NCI-H1092 treated with DMSO at 0.1 percent for 48 hours (cell line): Measurements from ENCODE around the gene NFE2L2.
"Not testable (repeated sequence)": the region's sequence is repeated elsewhere in the genome, so short reads cannot be mapped to it uniquely, and the experiment has no call there.

Experiments
- DNase-seq: peaks from one replicate; lab custom pipeline; 2025; lab: John Stamatoyannopoulos, UW

The NFE2L2 gene

GRCh38 chr2:177264693-177265587 is at the start of gene NFE2L2:
NFE2L2 (minus strand) TSS chr2:177264727; CDS start chr2:177264576, 151 bp downstream.
- peak; percentile 79 for DNase-seq

DNA sequence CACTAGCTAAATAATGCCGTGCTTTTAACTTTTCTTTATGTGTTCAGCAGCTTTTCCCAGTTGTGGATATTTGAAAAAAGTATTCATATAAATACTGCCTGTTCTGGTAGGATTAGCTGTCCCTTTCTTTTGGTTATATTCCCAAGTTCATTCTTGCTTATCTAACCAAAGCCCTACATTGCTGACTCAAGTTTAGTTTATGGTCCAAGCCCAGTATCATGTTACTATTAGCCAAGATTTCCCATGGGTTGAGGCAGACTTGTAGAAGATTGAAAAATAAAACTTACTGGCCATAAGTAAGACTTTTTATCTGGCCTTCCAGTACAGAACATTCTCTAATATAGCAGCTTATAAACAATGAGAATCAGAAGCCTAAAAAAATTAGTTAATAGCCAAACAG is 49.7 kb upstream of the NFE2L2 start:
- no peak for DNase-seq

- DNase-seq = no peak
Observed at GRCh38 chr2:177313162-177313781, 48.7 kb upstream of the NFE2L2 start.

- DNase-seq = no peak
Observed at GRCh38 chr2:177312562-177312961, 48.0 kb upstream of the NFE2L2 start.

- not testable (repeated sequence) for DNase-seq
Observed at GRCh38 chr2:177309672-177310309, 45.3 kb upstream of the NFE2L2 start.

GRCh38 chr2:177306550-177306949 is 42.0 kb upstream of the NFE2L2 start:
- DNase-seq = no peak

GRCh38 chr2:177303939-177304338 is 39.4 kb upstream of the NFE2L2 start:
- no peak for DNase-seq

- DNase-seq = no peak
Observed at GRCh38 chr2:177302552-177302951, 38.0 kb upstream of the NFE2L2 start.

DNA sequence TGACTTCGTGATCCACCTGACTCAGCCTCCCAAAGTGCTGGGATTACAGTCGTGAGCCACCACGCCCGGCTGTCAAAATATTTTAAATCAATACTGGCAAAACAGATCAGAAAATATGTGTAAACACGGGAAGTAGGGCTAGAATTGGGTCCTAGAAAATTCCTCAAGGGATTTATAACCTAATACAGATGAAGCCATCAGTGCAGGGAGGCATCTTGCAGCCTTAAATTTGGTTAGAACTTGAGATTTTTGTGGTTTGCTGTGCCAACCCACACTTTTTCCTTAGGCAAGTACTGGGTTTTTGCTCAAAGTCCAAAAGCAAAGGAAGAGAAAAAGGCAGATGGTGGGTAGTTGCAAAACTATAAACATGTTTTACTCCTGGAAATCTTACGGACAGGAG is 33.7 kb upstream of the NFE2L2 start:
- DNase-seq = no peak

- DNase-seq = no peak
Observed at GRCh38 chr2:177296040-177296439, 31.5 kb upstream of the NFE2L2 start.

- no peak for DNase-seq
Observed at GRCh38 chr2:177295484-177295883, 31.0 kb upstream of the NFE2L2 start.

GRCh38 chr2:177291701-177292100 is 27.2 kb upstream of the NFE2L2 start:
- no peak for DNase-seq

DNA sequence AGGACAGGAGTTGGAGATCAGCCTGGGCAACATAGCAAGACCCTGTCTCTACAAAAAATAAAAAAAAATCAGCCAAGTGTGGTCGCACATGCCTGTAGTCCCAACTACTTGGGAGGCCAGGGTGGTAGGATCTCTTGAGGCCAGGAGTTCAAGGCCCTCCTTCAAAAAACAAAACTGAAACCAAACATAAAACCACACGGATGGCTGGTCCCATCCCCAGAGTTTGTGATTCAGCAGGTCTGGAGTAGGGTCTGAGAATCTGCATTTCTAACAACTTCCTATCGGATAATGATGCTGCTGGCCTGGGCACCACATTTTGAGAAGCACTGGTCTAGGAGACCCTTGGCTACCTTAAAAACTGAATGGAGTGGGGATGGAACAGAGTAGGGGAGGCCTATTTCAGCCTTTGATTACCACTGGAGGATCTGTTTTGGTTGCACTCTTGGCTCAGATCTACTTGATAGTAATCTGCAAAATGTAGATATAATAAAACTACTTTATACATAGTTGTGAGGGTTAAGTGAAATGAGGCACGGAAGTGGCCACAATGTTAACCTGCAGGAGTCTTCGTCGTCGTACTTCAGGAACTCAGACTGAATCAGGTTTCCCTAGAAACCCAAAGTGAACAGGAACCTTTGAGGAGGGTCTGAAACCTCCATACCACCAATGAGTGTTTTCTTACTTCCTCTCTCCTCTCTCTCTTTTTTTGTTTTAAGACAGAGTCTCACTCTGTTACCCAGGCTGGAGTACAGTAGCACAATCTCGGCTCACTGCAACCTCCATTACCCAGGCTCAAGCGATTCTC is 25.5 kb upstream of the NFE2L2 start:
- DNase-seq = no peak

DNA sequence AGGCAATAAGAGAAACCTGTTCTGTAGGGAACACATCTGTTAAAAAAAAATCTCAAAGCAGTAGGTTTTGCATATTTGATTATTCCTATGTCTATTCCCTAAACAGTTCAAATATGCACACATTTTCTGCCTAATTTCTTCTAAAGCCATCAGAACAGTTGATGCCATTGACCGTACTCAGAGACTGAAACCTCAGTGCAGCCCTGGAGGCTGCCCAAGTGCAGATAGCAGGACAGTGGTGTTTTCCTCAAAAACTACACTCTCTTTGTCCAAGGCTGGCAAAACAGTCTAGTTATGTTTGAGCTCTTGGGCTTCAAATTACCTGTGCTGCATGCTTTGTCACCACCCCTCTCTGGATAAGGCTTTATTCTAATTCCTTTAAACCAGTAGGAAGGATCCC is 23.3 kb upstream of the NFE2L2 start:
- no peak for DNase-seq

DNA sequence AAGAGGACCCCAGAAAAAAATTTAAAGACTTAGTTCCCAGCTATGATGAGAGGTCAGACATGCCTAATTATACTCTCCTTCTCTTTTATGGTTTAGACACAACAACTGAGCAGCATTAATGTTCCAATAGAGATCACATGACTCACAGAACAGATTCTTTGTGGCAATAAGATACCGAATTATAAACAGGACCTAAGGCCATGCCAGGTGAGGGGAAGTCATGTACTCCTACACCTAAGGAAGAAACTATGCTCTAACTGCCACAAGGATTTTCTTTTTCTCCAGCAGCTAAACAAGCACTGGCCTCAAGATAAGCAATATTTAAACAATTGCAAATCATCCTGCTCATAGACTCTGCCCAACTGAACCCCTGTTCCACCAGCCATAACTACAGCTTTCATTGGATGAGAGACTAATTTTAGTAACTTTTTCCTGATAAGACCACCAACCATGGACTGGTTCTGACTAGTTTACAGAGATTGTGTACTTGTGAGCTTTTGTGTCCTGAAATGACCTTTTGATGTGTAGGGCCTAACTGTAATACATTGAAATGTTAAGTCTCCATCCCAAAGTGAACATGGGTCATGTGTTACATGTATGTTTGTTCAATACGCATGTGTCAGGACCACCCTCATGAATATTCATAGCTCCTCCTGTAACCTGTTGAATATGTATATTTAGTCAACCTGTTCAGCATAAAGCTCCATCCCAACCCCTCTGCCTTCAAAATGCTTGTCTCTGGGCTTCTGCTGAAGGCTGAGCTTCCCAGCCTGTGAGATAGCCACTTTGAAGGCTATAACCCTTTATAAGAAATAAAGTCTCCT is 21.6 kb upstream of the NFE2L2 start:
- DNase-seq = no peak

DNA sequence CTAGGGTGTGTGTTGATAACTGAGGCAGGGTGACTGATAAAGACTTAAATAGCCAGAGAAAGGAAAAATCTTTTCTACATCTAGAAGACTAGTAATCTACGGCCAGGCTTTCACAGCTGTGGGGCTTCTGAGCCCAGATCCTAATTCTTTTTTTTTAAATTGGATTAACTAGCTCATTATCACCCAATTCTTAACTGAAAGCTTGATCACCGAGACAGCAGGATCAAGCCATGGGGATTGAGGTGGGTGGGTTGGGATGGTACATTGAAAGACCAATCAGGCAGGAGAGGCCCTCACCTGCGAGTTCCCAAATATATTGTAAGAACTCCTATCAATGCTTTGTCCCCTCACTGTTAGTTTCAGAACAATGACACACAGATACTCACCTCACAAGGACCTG is 20.0 kb upstream of the NFE2L2 start:
- DNase-seq = no peak

- no peak for DNase-seq
Observed at GRCh38 chr2:177283906-177284305, 19.4 kb upstream of the NFE2L2 start.

DNA sequence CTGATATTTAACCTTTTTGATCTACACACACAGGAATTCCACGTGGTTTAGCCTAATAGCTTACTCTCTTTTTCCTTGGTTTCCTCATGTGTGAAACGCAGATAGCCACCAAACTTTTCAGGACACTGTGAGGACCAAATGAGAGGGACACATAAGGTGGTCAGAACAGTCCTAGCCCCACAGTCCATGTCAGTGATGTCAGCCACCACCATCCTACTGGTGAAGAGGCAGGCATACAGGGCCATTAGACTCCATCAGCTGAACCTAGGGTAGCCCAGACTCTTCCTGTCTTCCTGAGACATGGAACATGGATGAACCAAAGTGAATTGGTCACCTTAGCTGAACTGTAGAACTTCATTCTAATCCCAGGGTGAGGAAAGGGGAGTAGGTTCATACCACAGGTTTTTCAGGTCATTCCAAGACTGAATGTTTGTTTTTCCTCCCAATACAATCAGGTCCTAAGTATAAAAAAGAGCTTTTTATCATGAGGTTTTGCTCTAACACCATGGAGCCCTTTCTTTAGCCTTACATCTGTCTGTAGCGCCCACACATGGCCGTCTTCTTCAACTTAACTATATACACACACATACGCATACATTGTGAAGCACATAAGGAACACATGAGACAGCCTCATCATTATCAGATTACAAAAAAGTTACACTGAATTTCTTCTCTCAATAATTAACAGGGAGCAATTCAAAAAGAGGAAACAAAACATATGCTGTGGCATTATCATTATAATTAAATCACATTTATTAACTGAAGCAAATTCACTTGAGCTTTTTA is 18.5 kb upstream of the NFE2L2 start:
- no peak for DNase-seq

GRCh38 chr2:177282181-177282641 is 17.7 kb upstream of the NFE2L2 start:
- DNase-seq = no peak
